Effector CD8-positive, alpha-beta T cell (primary cell): ENCODE results near the gene KLLN.
A peak's percentile ranks its signal among the peaks of the same experiment; 100 is the strongest.
"Not testable (repeated sequence)": the region's sequence is repeated elsewhere in the genome, so short reads cannot be mapped to it uniquely, and the experiment has no call there.

Source experiments
- DNase-seq: peaks from one replicate; lab custom pipeline; 2025; lab: John Stamatoyannopoulos, UW

Gene KLLN

DNA sequence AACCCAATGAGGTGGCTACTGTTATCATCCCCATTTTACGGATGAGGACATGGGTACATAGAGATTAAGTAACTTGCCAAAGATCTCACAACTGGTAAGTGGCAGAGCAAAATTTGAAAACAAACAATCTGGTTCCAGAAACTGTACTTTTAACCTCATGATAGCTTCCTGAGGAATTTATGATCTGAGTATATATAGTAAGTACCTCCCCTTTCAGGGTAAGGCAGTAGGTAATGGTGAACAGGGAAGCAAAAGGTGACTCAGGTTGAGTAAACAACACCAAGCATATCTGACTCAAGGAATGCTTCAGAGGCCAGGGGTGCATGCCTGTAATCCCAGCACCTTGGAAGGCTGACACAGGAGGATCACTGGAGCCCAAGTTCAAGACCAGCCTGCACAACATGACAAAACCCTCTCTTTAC lies 21.1 kb downstream of the KLLN start:
- no peak for DNase-seq

DNA sequence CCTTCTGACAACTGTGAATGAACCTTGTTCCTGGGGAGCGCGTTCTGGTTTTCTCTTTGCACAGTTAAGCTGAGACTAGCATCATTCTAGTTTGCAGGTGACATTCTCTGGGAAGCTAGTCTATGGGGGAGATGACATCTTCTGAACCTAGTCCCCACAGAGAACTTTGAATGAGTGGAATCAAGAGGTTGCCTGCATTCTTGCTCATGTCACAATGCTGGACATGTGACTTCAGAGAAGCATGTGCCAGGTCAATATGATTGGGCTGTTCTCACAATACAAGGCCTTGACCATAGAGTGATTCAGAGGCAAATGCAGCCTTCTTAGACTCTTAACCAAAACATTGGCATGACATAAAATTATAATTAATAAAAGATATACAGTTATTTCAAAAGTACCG lies 22.1 kb downstream of the KLLN start:
- DNase-seq, result no peak

- DNase-seq, result no peak
Measured at GRCh38 chr10:87838650-87839049, 24.7 kb downstream of the KLLN start.

DNA sequence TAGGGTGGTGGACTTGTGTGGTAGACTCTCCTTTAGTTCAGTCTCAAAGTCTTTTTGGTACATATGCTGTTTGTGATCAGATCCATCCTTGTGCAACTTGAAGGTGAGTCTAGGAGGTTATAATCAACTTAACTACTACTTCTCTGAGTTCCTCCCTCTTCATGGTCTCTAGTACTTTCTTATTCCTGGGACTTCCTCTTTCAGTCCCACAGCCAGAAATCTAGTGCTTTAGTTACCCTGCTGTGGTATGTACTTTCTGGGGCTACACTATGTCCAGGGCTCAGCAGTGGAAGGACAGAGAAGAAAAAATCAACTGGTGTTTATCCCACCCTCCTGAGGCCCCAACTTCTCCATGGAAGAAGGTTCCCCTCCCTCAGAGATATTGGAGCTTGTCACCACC lies 25.9 kb downstream of the KLLN start:
- no peak for DNase-seq

DNA sequence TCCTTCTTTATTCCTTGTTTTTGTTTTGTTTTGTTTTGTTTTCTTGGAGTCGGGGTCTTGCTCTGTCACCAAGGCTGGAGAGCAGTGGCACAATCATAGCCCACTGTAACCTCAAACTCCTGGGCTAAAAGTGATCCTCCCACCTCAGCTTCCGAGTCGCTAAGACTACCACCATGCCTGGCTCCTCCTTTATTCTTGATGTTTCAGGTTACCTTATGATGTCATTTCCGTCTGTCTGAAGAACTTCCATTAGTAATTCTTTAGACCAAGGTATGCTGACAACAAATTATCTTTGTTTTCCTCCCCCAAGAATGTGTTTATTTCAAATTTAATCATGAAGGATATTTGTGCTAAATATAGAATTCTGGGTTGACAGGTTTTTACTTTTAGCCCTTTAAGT lies 27.2 kb downstream of the KLLN start:
- DNase-seq, result no peak

DNA sequence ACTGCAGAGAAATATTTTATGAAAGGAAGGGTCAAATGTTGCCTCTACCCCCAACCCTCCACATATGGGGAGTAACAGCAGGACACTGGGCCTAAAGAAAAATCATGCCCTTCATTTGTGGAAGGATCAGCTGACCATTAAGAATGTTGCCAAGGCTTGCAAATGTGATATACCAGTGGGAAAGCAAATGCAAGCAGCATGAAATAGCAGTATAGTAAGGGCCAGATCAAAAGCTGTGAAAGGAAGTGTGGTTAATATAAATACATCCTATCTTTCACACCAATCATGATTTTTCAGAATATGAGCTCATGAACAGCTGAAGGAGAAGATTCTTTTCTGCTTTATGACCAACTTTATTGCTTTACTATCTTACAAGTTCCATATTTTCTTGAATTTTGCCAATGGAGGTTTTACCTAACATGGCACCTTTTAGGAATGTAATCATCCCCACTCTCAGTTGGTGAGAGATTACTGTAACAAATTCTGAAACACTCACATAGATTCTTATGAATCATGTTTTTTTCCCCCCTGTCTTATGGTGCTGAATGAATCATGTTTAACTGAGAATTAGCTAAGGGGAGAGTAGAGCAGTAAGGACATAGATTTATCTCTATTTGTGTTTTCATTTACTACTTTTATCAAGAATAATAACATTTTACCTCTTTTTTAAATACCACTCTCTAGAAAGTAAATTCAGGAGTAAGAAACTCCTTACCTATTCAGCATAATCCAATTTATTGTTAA lies 33.2 kb downstream of the KLLN start:
- no peak for DNase-seq

DNA sequence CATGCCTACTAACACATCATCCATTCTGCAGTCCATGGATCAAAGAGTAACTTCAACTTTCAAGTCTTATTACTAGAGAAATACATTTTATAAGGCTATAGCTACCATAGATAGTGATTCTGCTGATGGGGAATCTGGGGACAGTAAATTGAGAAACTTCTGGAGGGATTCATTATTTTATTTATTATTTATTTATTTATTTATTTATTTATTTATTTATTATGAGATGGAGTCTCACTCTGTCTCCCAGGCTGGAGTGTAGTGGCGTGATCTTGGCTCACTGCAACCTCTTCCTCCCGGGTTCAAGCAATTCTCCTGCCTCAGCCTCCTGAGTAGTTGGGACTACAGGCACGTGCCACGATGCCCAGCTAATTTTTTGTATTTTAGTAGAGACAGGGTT lies 34.3 kb downstream of the KLLN start:
- DNase-seq, result not testable (repeated sequence)

GRCh38 chr10:87827681-87828080 lies 35.7 kb downstream of the KLLN start:
- DNase-seq, result no peak

DNA sequence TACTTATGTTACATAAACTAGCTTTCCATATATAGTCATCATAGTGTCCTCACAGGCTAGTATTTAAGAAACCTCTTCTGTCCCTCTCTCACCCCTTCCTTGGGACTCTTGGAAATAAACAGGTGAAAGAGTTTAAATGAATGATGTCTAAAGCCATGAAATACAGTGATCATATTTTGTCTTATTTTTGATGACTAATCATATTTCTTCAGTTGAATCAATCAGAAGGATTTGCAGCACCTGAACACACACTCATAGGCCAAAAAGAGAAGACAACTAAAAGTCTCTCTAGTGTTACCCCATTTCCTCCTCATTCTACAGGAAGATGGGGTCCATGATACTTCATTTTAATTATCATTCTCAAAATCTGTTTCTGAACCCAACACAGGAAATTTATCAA lies 36.7 kb downstream of the KLLN start:
- no peak for DNase-seq

- no peak for DNase-seq
Measured at GRCh38 chr10:87819289-87819585, 44.1 kb downstream of the KLLN start.

GRCh38 chr10:87818505-87819288 lies 44.6 kb downstream of the KLLN start:
- peak; percentile 41 for DNase-seq

- peak; percentile 81 for DNase-seq
Measured at GRCh38 chr10:87817609-87818504, 45.5 kb downstream of the KLLN start, which contains the start of gene ATAD1. Gene ATAD1 (minus strand): TSS chr10:87818226. CDS start chr10:87814599, 3,627 bp downstream.

- DNase-seq, result no peak
Measured at GRCh38 chr10:87816898-87817608, 46.3 kb downstream of the KLLN start.

DNA sequence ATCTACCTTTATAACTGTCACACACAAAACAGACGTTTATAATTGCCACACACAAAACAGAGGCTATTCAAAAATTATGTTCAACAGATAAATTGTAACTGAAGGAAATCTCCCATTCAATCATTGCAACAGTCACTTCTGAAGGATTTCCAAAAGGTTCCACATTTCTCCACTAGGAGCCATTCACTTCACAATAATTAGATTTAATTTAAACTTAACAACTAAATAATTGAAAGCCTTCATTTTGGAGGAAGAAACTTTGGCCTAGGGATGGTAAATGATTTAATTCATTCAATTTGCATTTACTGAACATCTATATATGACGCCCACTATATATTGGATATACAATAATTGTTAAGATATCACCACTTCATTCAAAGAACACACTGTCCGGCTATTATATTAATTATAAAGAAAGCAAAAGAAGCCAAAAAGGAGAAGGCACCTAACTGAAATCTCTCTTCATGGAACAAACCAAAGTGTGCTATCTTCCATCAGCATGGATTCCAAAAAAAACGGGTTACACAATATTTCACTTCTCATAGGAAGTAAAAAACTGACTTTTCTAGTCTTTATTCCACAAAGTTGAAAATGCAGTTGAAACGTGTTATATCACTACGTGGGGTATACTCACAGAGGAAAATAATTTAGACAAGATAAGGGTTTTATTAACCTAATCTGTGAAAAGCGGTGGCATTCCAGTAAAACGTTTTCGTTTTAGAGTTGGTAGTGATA lies 47.0 kb downstream of the KLLN start:
- DNase-seq, result no peak
